Adrenal gland (tissue), 12 donors: Measurements from ENCODE around the gene NECAB3. TPM values are rescaled to one million over a fixed set of nuclear protein-coding genes. Genes with fewer than 3 reads are reported as not detected.
"Not testable (repeated sequence)": the region's sequence is repeated elsewhere in the genome, so short reads cannot be mapped to it uniquely, and the experiment has no call there.

Experiments used
- DNase-seq, 7 donors: peaks; one replicate each; pipeline ENCODE4 v3.0.0-alpha.2; 2019 to 2020
- H3K27ac ChIP-seq, 5 donors: fragments of 200-600 bp; sonication (generic) in 4 of 5; 1 replicate in 3 of 5; 2 replicates in 2 of 5; pipeline versions ENCODE4 v1.5.1 to v1.8.0; 2016 to 2020; ENCODE audit warnings: mild to moderate bottlenecking in 1 of 5
- H3K27me3 ChIP-seq: fragments of 200-600 bp; 2 replicates; pipeline ENCODE4 v1.8.0; 2021
- H3K36me3 ChIP-seq, 2 donors: fragments of 200-600 bp; replicated peaks in 1 of 2; 1 replicate in 1 of 2; 2 replicates in 1 of 2; pipeline versions ENCODE4 v1.5.1 to v1.8.0; 2018 to 2022
- H3K4me1 ChIP-seq, 2 donors: fragments of 200-600 bp; replicated peaks in 1 of 2; 1 replicate in 1 of 2; 2 replicates in 1 of 2; pipeline versions ENCODE4 v1.5.1 to v1.8.0; 2018 to 2021
- H3K4me3 ChIP-seq, 4 donors: fragments of 200-600 bp; sonication (generic) in 3 of 4; one replicate each; pipeline ENCODE4 v1.5.1; 2016 to 2018
- H3K9me3 ChIP-seq, 3 donors: fragments of 200-600 bp; sonication (generic) in 1 of 3; replicated peaks in 1 of 3; 1 replicate in 2 of 3; 2 replicates in 1 of 3; pipeline versions ENCODE4 v1.5.1 to v1.8.0; 2016 to 2021
- POLR2A ChIP-seq, 2 donors: fragments of 450-650 bp; IDR thresholded peaks; one replicate each; pipeline ENCODE4 v1.6.1; 2017; ENCODE audit warnings: antibody characterized with exemption in 2 of 2, mild to moderate bottlenecking in 2 of 2, moderate library complexity in 1 of 2
- WGBS, 4 donors: extraction: QIAGEN DNeasy Blood & Tissue Kit in 2 of 4; methylation state at CpG; one replicate each; pipeline versions ENCODE4 v1.1.5 to v1.1.7; 2013 to 2017; 5-methylcytosine and 5-hydroxymethylcytosine counted together
- intact Hi-C, 2 donors: fragments of 100-400 bp; cut with DNase I; formaldehyde crosslinking; loops; one replicate each; pipeline versions ENCODE4 v1.14.1 to v1.15.0; 2022 to 2023
- polyA plus RNA-seq, 3 donors: library from polyadenylated mRNA; stranded (reverse); fragments of 200-250 nt in 2 of 3; fragments of 350-450 nt in 1 of 3; fragmentation: Illumina TruSeq in 1 of 3; extraction: RNeasy Lipid Tissue Mini Kit (QIAGEN cat#74804) in 1 of 3; gene quantifications; one replicate each; pipeline ENCODE4 v1.2.3, GENCODE V29; 2013 to 2014
- total RNA-seq, 9 donors: library from RNA; depleted of rRNA in 4 of 9; stranded (reverse); fragments of >200 nt in 4 of 9; fragments of 120-200 nt in 1 of 9; fragmentation: NEBNext Ultra II Directional in 1 of 9; extraction: Animal tissue kit (Norgen Biotek cat#: 25700) in 1 of 9; gene quantifications; one replicate each; pipeline versions ENCODE4 v1.1.0 to v1.2.4, GENCODE V29; 2013 to 2023
- TF ChIP-seq, protein P1 (sequence below), 6 experiments: fragments of 450-650 bp in 4 of 6; fragments of 200-600 bp in 2 of 6; sonication (generic) in 1 of 6; IDR thresholded peaks; 1 replicate in 5 of 6; 2 replicates in 1 of 6; pipeline versions ENCODE4 v1.5.1 to v1.8.0; 2016 to 2021; ENCODE audit warnings: antibody characterized with exemption in 6 of 6, mild to moderate bottlenecking in 2 of 6, moderate library complexity in 1 of 6
- donor health status: healthy with polysubstance abuse.
- donor health status: Bipolar disorder and iron deficiency.
- donor health status: DM: yes; HTN: yes; CAD: no.
- donor health status: DM: no; HTN: no; CAD: no.
- donor health status: DM: no; HTN: no; CAD: no.
- donor health status: DM: yes; HTN: yes; CAD: no.

NECAB3 gene
- total and polyA plus RNA-seq, 12 donors: 23.4 to 279 (median 142) TPM

DNA sequence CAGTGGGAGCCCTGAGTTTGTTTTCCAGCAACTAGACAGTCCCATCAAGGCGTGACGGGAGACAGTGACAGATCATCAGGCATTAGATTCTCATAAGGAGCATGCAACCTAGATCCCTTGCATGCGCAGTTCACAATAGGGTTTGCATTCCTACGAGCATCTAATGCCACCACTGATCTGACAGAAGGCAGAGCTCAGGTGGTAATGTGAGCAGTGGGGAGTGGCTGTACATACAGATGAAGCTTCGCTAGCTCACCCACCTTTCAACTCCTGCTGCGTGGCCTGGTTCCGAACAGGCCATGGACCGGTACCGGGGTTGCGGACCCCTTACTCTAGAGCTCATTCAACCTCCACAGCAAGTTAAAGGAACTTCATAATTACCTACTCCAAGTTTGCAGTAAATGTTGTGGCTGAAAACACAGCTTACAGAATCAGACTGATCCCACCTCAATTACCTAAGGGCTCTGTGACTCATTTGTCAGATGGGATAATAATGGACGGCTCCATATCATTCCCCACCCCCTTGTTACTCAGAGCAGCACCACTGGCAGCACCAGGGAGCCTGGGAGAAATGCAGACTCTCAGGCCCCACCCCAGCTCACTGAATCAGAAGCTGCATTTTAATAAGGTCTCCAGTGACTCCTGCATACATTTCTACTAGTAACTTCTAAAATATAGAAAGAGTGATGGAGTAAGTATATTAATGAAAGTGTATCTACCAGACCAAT lies 30.1 kb upstream of the NECAB3 start:
- 90 to 93% (median 93%) methylated on average over 8 to 11 of the region's 11 CpGs for WGBS, 4 donors
- H3K27me3 ChIP-seq: no peaks in the 10 kb centered on the region
- no peak overlapping the region for H3K4me3 ChIP-seq
- no peak for TF ChIP-seq POLR2A (IDR thresholded peaks at IDR 0.05)
- TF ChIP-seq, protein P1, sequence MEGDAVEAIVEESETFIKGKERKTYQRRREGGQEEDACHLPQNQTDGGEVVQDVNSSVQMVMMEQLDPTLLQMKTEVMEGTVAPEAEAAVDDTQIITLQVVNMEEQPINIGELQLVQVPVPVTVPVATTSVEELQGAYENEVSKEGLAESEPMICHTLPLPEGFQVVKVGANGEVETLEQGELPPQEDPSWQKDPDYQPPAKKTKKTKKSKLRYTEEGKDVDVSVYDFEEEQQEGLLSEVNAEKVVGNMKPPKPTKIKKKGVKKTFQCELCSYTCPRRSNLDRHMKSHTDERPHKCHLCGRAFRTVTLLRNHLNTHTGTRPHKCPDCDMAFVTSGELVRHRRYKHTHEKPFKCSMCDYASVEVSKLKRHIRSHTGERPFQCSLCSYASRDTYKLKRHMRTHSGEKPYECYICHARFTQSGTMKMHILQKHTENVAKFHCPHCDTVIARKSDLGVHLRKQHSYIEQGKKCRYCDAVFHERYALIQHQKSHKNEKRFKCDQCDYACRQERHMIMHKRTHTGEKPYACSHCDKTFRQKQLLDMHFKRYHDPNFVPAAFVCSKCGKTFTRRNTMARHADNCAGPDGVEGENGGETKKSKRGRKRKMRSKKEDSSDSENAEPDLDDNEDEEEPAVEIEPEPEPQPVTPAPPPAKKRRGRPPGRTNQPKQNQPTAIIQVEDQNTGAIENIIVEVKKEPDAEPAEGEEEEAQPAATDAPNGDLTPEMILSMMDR (IDR thresholded peaks at IDR 0.05): no peak
- peaks cover 3 to 12% of the 10 kb centered on the region in 2 donors for H3K4me1 ChIP-seq
- peaks cover 0 to 17% of the 10 kb centered on the region in 2 donors for H3K36me3 ChIP-seq
- H3K27ac ChIP-seq: no peak overlapping the region
- intact Hi-C loops: no loop called here
- H3K9me3 ChIP-seq: no peaks in the 10 kb centered on the region
- DNase-seq: no peak

GRCh38 chr20:33703498-33704137 lies 29.4 kb upstream of the NECAB3 start:
- H3K9me3 ChIP-seq: no peaks in the 10 kb centered on the region
- no peaks in the 10 kb centered on the region for H3K27me3 ChIP-seq
- H3K36me3 ChIP-seq: peaks cover 0 to 17% of the 10 kb centered on the region in 2 donors
- WGBS, 4 donors: 90 to 98% (median 95%) methylated on average over 8 of the region's 8 CpGs
- intact Hi-C loops: no loop called here
- H3K4me3 ChIP-seq: no peak overlapping the region
- peaks cover 0 to 7% of the 10 kb centered on the region in 2 donors for H3K4me1 ChIP-seq
- DNase-seq: no peak
- no peak overlapping the region for H3K27ac ChIP-seq
- TF ChIP-seq, protein P1 (IDR thresholded peaks at IDR 0.05): no peak
- TF ChIP-seq POLR2A (IDR thresholded peaks at IDR 0.05): no peak

DNA sequence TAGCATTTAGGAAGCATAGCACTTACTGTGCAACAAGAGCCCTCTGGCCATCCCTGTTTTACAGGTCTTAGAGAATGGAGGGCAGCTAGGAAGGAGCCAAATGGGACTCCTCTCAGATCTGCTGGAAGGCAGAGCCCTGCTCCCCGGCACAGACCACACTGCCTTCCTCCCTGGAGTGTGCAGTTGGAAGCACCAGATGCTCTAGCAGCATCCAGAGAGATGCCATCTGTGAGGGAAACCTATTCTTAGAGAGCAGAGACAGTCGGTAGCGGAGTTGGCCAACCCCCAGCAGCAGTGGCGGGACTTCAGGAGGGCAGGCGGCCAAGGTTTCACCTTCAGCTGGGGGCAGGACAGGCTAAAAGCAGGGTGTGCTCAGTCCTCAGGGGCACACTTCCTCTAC lies 28.6 kb upstream of the NECAB3 start:
- Histone ChIP-seq H3K9me3 (no peaks in the 10 kb centered on the region), H3K27ac (no peak overlapping the region), H3K4me1 (peaks cover 0 to 5% of the 10 kb centered on the region in 2 donors), H3K36me3 (peaks cover 0 to 17% of the 10 kb centered on the region in 2 donors), H3K4me3 (no peak overlapping the region), H3K27me3 (no peaks in the 10 kb centered on the region)
- DNase-seq: peak in 3 of 7 donors; percentile 46 to 63 (median 51)
- WGBS, 4 donors: 29 to 55% (median 33%) methylated on average over 5 of the region's 5 CpGs
- intact Hi-C loops: no loop called here
- TF ChIP-seq POLR2A (IDR thresholded peaks at IDR 0.05): no peak
- TF ChIP-seq, protein P1 (IDR thresholded peaks at IDR 0.05): no peak

DNA sequence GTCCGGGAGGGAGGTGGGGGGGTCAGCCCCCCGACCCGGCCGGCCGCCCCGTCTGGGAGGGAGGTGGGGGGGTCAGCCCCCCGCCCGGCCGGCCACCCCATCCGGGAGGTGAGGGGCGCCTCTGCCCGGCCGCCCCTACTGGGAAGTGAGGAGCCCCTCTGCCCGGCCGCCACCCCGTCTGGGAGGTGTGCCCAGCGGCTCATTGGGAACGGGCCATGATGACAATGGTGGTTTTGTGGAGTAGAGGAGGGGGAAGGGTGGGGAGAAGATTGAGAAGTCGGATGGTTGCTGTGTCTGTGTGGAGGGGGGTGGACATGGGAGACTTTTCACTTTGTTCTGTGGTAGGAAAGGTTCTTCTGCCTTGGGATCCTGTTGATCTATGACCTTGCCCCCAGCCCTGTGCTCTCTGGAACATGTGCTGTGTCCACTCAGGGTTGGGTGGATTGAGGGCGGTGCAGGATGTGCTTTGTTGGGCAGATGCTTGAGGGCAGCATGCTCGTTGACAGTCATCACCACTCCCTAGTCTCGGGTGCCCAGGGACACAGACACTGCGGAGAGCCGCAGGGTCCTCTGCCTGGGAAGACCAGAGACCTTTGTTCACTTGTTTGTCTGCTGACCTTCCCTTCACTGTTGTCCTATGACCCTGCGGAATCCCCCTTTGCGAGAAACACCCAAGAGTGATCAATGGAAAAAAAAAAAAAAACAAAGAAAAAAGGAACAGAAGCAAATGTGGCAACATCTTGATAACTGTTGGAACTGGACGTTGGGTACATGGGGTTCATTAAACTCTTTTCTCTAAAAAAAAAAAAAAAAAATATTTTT lies 27.6 kb upstream of the NECAB3 start:
- peaks cover 0 to 12% of the 10 kb centered on the region in 2 donors for H3K4me1 ChIP-seq
- H3K27me3 ChIP-seq: no peaks in the 10 kb centered on the region
- peaks cover 0 to 7% of the 10 kb centered on the region in 2 donors for H3K36me3 ChIP-seq
- TF ChIP-seq, protein P1 (IDR thresholded peaks at IDR 0.05): no peak
- no peak for TF ChIP-seq POLR2A (IDR thresholded peaks at IDR 0.05)
- DNase-seq: no peak
- intact Hi-C loops: no loop called here
- no peak overlapping the region for H3K27ac ChIP-seq
- no peaks in the 10 kb centered on the region for H3K9me3 ChIP-seq
- WGBS, 4 donors: 88 to 94% (median 91%) methylated on average over 9 to 27 of the region's 27 CpGs
- H3K4me3 ChIP-seq: no peak overlapping the region

- H3K36me3 ChIP-seq, H3K27me3 ChIP-seq, intact Hi-C loops, H3K27ac ChIP-seq, DNase-seq, H3K9me3 ChIP-seq, H3K4me3 ChIP-seq: not testable (repeated sequence)
- H3K4me1 ChIP-seq: peaks cover 0 to 14% of the 10 kb centered on the region in 2 donors
- 87 to 94% (median 93%) methylated on average over 28 to 44 of the region's 45 CpGs for WGBS, 4 donors
Measured at GRCh38 chr20:33700696-33701441, 26.6 kb upstream of the NECAB3 start.

- H3K36me3 ChIP-seq, H3K9me3 ChIP-seq, H3K4me3 ChIP-seq, H3K27ac ChIP-seq, DNase-seq, intact Hi-C loops, H3K27me3 ChIP-seq: not testable (repeated sequence)
- 94 to 100% (median 98%) methylated on average over 2 to 19 of the region's 27 CpGs; no CpG with 5 or more reads in 1 of the 4 donors for WGBS, 4 donors
- peaks cover 0 to 14% of the 10 kb centered on the region in 2 donors for H3K4me1 ChIP-seq
Measured at GRCh38 chr20:33698966-33699365, 24.7 kb upstream of the NECAB3 start.
